ENCODE results near the gene SORCS3.

DNA sequence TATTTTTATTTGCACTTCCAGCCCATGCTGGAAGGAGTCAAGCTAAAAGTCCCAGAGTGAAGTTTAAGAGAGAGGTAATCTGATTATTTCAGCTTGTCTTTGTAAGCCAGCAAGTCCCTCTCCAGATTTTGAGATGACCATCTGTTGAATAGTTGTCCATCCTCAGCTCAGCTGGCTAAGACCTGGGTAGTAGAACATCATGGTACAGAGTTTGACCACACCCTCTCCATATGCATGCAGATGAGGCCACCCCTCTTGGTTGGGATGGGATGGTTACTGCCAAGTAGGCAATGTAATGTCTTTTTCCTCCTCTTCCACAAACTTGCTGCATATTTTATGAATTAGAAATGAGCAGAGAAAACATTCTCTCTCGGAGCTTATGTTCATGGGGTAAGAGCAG is 639.8 kb downstream of the SORCS3 start:
- TF ChIP-seq, protein P1, sequence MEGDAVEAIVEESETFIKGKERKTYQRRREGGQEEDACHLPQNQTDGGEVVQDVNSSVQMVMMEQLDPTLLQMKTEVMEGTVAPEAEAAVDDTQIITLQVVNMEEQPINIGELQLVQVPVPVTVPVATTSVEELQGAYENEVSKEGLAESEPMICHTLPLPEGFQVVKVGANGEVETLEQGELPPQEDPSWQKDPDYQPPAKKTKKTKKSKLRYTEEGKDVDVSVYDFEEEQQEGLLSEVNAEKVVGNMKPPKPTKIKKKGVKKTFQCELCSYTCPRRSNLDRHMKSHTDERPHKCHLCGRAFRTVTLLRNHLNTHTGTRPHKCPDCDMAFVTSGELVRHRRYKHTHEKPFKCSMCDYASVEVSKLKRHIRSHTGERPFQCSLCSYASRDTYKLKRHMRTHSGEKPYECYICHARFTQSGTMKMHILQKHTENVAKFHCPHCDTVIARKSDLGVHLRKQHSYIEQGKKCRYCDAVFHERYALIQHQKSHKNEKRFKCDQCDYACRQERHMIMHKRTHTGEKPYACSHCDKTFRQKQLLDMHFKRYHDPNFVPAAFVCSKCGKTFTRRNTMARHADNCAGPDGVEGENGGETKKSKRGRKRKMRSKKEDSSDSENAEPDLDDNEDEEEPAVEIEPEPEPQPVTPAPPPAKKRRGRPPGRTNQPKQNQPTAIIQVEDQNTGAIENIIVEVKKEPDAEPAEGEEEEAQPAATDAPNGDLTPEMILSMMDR (IDR thresholded peaks at IDR 0.05) = no peak
- TF ChIP-seq POLR2A (IDR thresholded peaks at IDR 0.05) = no peak

Data from esophagus squamous epithelium (tissue), 4 donors.